GM21619 (cell line): ENCODE data around the gene NOPCHAP1.

ENCODE experiments used
- ATAC-seq: cut with Tn5 transposase; IDR thresholded peaks from one replicate; pipeline ENCODE4 v1.9.1; 2021; ENCODE audit not compliant: unreplicated experiment

The NOPCHAP1 gene

DNA sequence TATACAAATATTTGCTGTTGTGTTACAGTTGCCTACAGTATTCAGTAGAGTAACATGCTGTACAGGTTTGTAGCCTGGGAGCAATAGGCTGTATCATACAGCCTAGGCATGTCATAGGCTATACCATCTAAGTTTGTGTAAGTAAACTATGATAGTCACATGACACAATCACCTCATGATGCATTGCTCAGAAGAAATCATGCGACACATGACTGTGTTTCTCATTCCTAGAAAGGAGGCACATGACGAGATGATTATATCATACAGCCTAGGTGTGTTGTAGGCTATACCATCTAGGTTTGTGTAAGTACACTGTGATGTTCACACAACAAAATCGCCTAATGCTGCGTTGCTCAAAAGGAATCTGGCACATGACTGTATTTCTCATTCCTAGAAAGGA is 31.9 kb downstream of the NOPCHAP1 start:
- ATAC-seq: no peak

DNA sequence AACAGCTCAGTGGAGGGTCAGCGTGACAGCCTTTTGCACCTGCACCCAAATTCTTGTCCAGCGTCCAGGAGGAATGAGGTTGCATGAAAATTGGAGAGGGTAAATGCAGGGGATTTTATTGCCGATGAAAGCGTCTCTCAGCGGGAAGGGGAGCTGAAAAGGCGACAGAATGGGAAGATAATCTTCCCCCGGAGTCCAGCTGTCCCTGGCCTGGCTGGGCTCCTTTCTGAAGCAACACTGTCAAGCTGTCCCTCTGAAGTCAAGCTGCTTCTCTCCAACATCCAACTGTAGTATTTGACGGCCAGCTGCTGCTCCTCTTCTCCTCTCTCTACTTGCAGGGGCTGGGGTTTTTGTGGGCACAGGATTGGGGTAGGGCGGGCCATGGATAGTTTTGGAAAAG is 32.7 kb downstream of the NOPCHAP1 start:
- ATAC-seq: no peak

DNA sequence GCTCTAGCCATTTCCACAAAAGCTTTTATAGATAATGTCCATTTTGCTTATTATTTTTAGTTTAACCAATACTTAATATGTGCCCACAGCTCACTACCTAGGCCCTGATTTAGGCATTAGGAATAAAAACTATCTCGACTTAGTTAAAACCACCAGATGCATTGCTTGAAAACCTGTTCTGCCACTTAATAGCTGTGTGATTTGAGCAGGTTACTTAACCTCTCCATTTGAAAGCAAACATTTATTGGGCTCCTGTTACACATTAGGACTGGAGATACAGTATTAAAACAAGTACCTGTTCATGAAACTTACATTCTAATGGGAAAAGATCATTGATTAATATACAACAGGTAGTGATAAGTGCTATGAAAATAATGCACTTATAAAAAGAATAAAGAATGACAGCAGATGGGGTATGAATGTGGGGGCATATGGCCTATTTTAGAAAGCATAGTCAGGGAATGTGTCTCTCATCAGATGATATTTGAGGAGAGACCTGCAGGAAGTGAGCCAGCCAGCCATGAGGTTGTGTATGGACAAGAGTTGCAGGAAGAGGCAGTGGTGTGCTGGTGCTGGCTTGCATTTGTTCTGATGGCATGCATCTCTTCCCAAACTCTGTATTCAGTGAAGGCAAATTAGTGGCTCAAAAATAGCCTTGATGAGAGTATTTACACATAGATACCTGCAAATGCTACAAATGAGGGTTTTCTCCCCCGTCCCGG is 34.3 kb downstream of the NOPCHAP1 start:
- ATAC-seq: no peak

DNA sequence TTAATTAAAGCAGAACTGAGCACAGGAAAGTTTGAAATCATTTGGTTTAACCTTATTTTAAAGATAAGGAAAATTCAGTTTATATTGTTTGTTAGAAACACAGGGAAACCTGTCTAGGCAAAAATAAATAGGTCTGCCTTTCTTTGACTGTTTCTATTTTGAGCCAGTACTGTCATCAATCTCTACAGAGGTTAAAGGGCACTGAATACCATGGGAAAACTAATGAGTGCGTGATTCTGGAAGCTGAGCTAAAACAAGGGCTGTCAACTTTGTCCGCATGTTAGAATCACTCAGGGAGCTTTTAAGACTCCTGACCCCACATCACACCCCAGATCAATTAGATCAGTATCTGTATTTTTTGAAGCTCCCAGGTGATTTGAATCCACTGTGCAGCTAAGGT is 38.8 kb downstream of the NOPCHAP1 start:
- ATAC-seq: no peak

DNA sequence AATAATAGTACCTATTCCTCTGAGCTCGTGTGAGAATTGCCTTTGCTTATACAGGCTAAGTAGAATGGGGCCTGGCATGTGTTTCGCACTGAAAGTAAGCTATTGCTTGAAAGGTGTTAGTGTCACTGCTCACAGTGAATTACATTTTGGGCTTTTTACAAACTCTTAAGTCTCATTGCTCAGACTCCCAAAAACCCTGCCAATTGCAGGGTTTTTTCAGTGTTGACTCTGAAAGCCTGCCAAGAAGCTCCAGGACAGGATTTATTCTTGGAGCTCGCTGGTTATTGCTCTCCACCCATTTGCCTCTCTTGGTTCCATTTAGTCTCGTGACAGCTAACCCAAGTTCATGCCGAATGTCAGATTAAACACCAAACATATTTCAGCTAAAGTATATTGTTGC is 39.8 kb downstream of the NOPCHAP1 start:
- ATAC-seq: no peak

DNA sequence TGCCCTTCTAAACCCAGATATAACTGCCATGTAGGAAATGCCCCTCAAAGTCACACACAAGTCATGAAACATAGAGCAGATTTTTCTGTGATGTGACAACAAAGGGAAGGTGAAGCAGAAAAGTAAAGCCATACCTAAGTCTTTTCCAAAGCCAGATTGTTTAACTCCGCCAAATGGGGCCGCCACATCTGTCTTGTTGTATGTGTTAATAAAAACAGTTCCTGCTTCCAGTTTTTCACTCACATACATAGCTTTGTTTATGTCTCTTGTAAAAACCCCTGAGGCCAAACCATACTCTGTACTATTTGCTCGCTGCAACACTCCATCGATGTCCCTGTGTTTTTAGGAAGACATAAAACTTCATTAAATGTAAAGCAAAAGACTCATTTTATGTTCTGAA is 40.3 kb downstream of the NOPCHAP1 start:
- no peak for ATAC-seq

DNA sequence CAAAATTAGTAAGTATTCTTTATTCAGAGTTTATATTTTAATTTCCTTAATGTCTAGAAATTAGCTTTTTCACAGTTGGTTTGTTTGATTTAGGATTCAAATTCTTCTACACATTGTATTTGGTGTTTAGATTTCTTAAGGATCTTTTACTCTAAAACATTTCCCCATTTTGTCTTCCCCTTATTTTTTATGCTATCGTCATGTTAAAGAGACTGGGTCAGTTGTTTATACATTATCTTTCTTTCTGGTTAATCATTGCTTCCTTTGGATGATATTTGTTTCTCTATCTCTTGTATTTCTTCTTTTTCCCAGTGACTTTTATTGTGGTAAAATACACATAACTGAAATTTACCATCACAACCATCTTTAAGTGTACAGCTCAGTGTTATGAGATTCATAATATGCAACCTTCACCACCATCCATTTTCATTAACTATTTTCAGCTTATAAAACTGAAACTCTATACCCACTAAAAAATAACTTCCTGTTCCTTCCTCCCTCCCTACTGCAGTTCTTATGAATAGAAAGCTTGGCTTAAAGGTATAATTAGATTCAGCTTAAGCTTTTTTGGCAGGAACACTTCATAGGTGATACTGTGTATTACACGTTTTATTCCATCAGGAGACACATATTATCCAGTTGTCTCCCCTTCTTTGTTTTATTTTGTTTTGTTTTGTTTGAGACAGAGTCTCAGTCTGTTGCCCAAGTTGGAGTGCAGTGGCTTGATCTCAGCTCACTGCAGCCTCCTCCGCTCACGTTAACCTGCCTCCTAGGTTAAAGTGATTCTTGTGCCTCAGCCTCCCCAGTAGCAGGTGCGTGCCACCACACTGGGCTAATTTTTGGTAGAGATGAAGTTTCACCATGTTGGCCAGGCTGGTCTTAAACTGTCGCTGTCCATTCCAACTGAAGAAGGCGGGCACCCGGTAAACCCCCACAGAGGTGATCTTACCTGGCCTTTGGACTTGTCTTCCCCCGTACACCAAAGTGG is 45.0 kb downstream of the NOPCHAP1 start:
- peak; percentile 86 for ATAC-seq

DNA sequence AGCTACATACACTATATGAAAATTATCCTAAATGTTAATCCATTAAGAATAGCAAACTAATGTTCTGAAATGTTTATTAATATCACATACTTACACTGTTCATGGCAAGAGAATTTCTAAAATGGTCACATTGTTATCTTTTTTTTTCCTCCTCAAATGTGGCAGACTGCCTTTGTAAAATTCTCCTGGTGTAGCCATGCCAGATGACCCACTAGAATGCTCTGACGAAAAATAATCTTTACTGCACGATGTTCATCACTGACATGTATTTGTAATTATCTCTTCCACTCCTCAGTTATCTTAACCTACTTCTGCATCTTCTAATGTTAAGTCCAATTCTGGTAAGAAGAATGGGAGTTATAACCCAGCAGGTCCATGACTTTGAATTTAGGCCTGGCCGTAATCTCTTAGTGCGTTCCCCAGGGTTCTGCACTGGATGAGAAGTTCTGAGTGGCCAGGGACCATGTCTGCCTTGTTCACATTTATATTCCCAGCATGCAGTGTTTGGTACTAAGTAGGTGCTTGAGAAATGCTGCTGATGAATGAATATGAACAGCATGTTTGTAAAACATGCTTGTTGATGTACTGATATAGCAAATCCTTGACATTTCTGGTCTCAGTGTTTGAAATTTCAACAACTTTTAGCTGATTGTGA is 46.7 kb downstream of the NOPCHAP1 start:
- no peak for ATAC-seq

DNA sequence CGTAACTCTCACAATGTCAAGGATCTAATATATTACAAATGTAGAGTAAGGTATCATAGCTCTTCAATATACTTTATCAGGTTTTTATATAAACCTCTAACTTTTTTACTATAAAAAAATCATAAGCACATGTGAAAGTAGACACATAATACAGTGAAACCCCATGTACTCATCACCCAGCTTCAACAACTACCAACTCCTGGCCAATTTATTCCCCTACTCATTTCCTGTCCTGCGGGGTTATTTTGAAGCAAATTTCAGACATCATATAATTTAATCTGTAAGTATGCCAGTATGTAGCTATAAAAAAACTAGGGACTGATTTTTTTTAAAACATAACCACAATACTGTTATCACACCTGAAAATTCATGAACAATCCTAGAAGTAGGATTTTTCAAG is 47.7 kb downstream of the NOPCHAP1 start:
- ATAC-seq: no peak
